Peyer's patch (tissue), 4 donors: ENCODE results near the gene EMC7. TPM values are rescaled to one million over a fixed set of nuclear protein-coding genes. Genes with fewer than 3 reads are reported as not detected.

Source experiments
- DNase-seq, 3 donors: peaks; one replicate each; pipeline ENCODE4 v3.0.0-alpha.2; 2017 to 2019
- H3K27ac ChIP-seq, 4 donors: fragments of 200-600 bp; sonication (generic); one replicate each; pipeline ENCODE4 v1.5.1; 2016 to 2019
- H3K27me3 ChIP-seq, 2 donors: fragments of 200-600 bp; sonication (generic); one replicate each; pipeline ENCODE4 v1.5.1; 2019
- H3K36me3 ChIP-seq, 3 donors: fragments of 200-600 bp; sonication (generic); one replicate each; pipeline ENCODE4 v1.5.1; 2016 to 2019
- H3K4me1 ChIP-seq, 4 donors: fragments of 200-600 bp; sonication (generic); one replicate each; pipeline ENCODE4 v1.5.1; 2016 to 2019
- H3K4me3 ChIP-seq, 4 donors: fragments of 200-600 bp; sonication (generic); 1 replicate in 3 of 4; 2 replicates in 1 of 4; pipeline ENCODE4 v1.5.1; 2016 to 2019; ENCODE audit warnings: mild to moderate bottlenecking in 1 of 4
- H3K9me3 ChIP-seq, 4 donors: fragments of 200-600 bp; sonication (generic); one replicate each; pipeline ENCODE4 v1.5.1; 2016 to 2019; ENCODE audit warnings: mild to moderate bottlenecking in 1 of 4
- POLR2A ChIP-seq, 2 donors: fragments of 450-650 bp; IDR thresholded peaks; one replicate each; pipeline ENCODE4 v1.5.1; 2017; ENCODE audit warnings: antibody characterized with exemption in 2 of 2, mild to moderate bottlenecking in 2 of 2, moderate library complexity in 2 of 2
- total RNA-seq, 4 donors: library from RNA; depleted of rRNA; stranded (reverse); fragments of >200 nt; gene quantifications; one replicate each; pipeline ENCODE4 v1.1.0, GENCODE V29; 2016
- TF ChIP-seq, protein P1 (sequence below), 6 experiments: fragments of 450-650 bp in 4 of 6; fragments of 200-600 bp in 2 of 6; sonication (generic) in 1 of 6; IDR thresholded peaks; one replicate each; pipeline ENCODE4 v1.5.1; 2017 to 2019; ENCODE audit warnings: antibody characterized with exemption in 6 of 6, mild to moderate bottlenecking in 3 of 6, moderate library complexity in 1 of 6

Gene EMC7
- total RNA-seq, 4 donors from 2014 or later, result 20.5 to 29.8 (median 29.2) TPM; not detected in 1

DNA sequence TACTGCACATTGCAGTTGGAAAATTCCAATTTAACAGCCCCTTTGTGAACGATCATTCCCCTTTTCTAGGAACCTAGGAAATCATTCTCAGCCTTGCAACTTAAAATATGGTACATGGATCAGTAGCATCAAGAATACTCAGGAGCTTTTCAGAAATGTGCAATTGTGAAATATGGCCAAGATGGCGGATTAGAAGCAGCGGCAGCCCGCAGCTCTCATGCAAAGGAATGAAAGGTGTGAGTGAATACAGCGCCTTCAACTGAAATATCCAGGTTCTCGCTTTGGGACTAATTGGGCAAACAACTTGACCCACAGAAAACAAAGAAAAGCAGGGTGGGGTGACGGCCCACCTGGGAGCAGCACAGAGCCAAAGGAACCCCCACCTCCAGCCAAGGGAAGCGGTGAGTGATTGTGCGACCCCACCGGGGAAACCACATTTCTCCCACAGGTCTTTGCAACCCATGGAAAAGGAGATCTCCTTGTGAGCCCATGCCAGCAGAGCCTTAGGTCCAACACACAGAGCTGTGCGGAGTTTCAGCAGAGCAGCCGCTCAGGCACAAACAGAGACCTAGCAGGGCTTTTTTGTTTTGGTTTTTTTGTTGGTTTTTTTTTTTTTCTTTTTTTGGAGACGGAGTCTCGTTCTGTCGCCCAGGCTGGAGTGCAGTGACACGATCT is 55.1 kb downstream of the EMC7 start:
- Histone ChIP-seq H3K4me3 (no peak overlapping the region), H3K4me1 (no peaks in the 10 kb centered on the region), H3K36me3 (no peaks in the 10 kb centered on the region), H3K27ac (no peak overlapping the region), H3K9me3 (peaks cover 0 to 7% (median 2%) of the 10 kb centered on the region in 4 donors), H3K27me3 (no peaks in the 10 kb centered on the region)
- no peak for DNase-seq
- no peak for TF ChIP-seq POLR2A (IDR thresholded peaks at IDR 0.05)
- TF ChIP-seq, protein P1, sequence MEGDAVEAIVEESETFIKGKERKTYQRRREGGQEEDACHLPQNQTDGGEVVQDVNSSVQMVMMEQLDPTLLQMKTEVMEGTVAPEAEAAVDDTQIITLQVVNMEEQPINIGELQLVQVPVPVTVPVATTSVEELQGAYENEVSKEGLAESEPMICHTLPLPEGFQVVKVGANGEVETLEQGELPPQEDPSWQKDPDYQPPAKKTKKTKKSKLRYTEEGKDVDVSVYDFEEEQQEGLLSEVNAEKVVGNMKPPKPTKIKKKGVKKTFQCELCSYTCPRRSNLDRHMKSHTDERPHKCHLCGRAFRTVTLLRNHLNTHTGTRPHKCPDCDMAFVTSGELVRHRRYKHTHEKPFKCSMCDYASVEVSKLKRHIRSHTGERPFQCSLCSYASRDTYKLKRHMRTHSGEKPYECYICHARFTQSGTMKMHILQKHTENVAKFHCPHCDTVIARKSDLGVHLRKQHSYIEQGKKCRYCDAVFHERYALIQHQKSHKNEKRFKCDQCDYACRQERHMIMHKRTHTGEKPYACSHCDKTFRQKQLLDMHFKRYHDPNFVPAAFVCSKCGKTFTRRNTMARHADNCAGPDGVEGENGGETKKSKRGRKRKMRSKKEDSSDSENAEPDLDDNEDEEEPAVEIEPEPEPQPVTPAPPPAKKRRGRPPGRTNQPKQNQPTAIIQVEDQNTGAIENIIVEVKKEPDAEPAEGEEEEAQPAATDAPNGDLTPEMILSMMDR (IDR thresholded peaks at IDR 0.05), result no peak

DNA sequence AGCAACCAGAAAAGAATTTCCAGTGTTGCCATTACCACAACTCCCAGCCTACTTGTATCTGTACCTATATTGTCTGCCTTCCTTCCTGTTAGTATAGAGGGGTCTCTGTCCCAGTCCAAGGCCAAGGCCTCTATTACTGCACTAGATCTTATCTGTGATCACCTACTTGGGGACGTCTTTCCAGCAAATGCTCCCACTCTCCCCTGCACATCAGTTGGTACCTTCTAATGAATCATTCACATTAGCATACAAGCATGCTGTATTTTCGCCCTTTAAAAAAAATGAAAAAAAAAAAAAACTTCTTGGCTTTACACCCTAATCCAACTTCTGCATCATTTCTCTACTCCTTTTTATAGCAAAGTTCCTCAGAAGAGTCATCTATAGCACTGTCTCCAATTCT is 57.8 kb downstream of the EMC7 start:
- no peak overlapping the region for H3K27ac ChIP-seq
- H3K4me1 ChIP-seq, result peaks cover 0 to 10% (median 3%) of the 10 kb centered on the region in 4 donors
- DNase-seq, result no peak
- no peaks in the 10 kb centered on the region for H3K9me3 ChIP-seq
- TF ChIP-seq, protein P1 (IDR thresholded peaks at IDR 0.05), result no peak
- TF ChIP-seq POLR2A (IDR thresholded peaks at IDR 0.05), result no peak
- H3K4me3 ChIP-seq, result no peak overlapping the region
- H3K36me3 ChIP-seq, result no peaks in the 10 kb centered on the region
- H3K27me3 ChIP-seq, result no peaks in the 10 kb centered on the region

DNA sequence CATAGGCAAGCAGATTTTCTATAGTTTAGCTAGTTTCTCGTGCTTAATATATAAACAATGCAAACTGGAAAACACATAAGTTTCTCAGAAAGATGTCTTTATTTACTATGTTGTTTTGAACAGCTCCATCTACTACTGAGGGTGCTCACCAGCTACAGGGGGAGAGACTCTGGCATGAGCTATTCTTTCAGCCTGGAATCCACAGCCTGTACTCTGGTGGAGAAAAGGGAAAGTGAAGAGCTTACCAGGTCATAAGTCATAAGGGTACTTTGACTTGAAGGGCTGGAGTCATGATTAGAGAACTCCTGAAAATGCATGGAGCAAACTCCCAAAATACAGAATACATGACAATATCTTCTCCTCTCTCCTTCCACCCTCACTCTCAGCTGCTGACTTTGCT is 58.3 kb downstream of the EMC7 start:
- Histone ChIP-seq H3K27me3 (no peaks in the 10 kb centered on the region), H3K36me3 (no peaks in the 10 kb centered on the region), H3K9me3 (no peaks in the 10 kb centered on the region), H3K4me1 (peaks cover 0 to 10% (median 3%) of the 10 kb centered on the region in 4 donors), H3K27ac (no peak overlapping the region), H3K4me3 (no peak overlapping the region)
- TF ChIP-seq, protein P1 (IDR thresholded peaks at IDR 0.05), result no peak
- TF ChIP-seq POLR2A (IDR thresholded peaks at IDR 0.05), result no peak
- DNase-seq, result no peak

DNA sequence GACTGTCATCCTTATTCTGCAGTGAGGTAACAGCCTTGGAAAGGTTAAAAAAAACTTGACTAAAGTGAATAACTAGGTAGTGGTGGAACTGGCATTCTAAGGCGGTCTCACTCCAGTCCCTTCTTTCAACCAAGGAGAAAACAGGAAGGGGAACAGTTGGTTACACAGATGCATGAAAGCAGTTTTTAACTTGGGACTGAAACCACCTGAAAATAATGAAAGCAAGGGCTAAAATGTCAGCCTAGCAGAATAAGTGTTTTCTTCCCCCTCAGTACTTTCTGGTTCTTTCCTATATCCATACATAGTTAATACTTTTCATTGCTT is 61.9 kb downstream of the EMC7 start:
- Histone ChIP-seq H3K4me3 (peak overlapping the region in 3 of 4 donors; percentile 66 to 92 (median 68)), H3K27ac (peak overlapping the region in 2 of 4 donors; percentile 88 to 97)

DNA sequence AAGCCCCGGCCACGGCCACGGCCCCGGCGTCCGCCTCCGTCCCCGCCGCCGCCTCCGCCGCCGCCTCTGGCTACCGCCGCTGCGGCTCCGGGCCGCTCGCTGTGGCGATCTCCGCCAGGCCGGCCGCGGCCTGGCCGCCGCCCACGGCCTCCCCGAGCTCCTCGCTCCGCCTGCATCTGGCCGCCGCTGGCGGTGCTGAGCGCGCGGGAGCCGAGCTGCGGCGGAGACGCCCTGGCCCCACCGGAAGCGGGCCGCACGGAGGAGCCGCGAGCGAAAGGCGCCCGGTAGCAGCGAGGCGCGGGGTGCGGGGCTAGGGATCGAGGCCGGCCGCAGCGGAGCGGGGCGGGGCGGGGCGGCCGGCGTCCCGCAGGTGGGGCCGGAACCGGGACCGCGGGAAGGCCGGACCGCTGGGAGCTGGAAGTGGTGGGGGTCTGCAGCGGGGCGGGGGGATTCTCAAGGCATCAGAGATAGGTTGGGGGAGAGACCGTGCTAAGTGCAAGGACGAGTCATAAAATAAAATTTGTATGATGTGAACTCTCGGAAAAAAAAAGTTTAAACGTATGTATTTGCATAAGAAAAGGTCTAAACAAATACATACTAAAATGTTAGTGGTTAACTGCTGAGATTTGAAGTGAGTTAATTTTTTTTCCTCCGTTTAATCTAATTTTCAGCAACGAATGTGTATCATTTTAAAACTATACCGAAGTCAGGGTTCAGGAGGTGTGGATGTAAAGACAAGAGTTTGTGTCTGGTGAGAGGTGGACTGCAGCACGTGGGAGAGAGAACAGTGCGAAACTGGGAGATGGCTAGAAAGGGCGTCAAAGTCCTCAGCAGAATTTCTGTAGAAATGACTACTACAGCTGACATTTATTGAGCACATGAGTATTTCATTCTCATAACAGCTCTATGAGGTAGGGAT is 62.5 kb downstream of the EMC7 start, which contains the start of gene AVEN:
TSS of gene AVEN (minus strand) at position 334 of the 919 bp plus-strand sequence. CDS start at position 176, 158 bp downstream.
- peaks cover 0 to 10% (median 3%) of the 10 kb centered on the region in 4 donors for H3K4me1 ChIP-seq
- peak within 1 kb of the TSS; percentile 88 to 97 (median 90) for H3K27ac ChIP-seq
- TF ChIP-seq, protein P1 (IDR thresholded peaks at IDR 0.05), result no peak
- no peak for TF ChIP-seq POLR2A (IDR thresholded peaks at IDR 0.05)
- H3K4me3 ChIP-seq, result peak within 1 kb of the TSS; percentile 56 to 92 (median 67)
- H3K36me3 ChIP-seq, result no peaks in the 10 kb centered on the region
- H3K27me3 ChIP-seq, result no peaks in the 10 kb centered on the region
- H3K9me3 ChIP-seq, result no peaks in the 10 kb centered on the region
- DNase-seq, result peak; percentile 37 to 79 (median 74)

More for the DNA sequence above, 61.9 kb downstream of the EMC7 start:
- no peak for DNase-seq
- no peaks in the 10 kb centered on the region for H3K9me3 ChIP-seq
- H3K4me1 ChIP-seq, result peaks cover 0 to 10% (median 3%) of the 10 kb centered on the region in 4 donors
- TF ChIP-seq, protein P1 (IDR thresholded peaks at IDR 0.05), result no peak
- no peaks in the 10 kb centered on the region for H3K36me3 ChIP-seq
- no peaks in the 10 kb centered on the region for H3K27me3 ChIP-seq
